ENCODE measurements around the gene SPACA7. TPM values are rescaled to one million over a fixed set of nuclear protein-coding genes. Genes with fewer than 3 reads are reported as not detected.

The SPACA7 gene
- total and polyA plus RNA-seq, 4 donors, result not detected

- Histone ChIP-seq H3K27me3 (ENCODE audit: control insufficient read depth in 3 of 3, insufficient read depth in 3 of 3, low read length in 2 of 3) (peaks cover 0 to 40% (median 35%) of the 10 kb centered on the region in 3 donors), H3K27ac (ENCODE audit: low read depth in 1 of 2, low read length in 1 of 2) (no peak overlapping the region), H3K4me1 (ENCODE audit: control insufficient read depth in 5 of 5, insufficient read depth in 5 of 5, low read length in 5 of 5) (peaks cover 0 to 8% (median 0%) of the 10 kb centered on the region in 5 donors), H3K9ac (ENCODE audit: insufficient read depth in 1 of 2, low read length in 2 of 2) (no peak overlapping the region), H3K36me3 (ENCODE audit: control insufficient read depth in 4 of 4, insufficient read depth in 4 of 4, low read length in 4 of 4) (no peaks in the 10 kb centered on the region), H3K9me3 (ENCODE audit: control insufficient read depth in 4 of 4, insufficient read depth in 3 of 4, low read length in 3 of 4) (peaks cover 0 to 14% (median 0%) of the 10 kb centered on the region in 4 donors), H3K4me3 (no peak overlapping the region)
- no peak for DNase-seq
- 60 to 86% methylated on average over 9 of the region's 9 CpGs for WGBS, 2 donors
- no peak for ATAC-seq (ENCODE audit: insufficient read depth, low FRiP score)
- TF ChIP-seq CTCF (IDR thresholded peaks at IDR 0.05; ENCODE audit: control extremely low read depth, extremely low read depth), result no peak
These were observed 41.0 kb upstream of the SPACA7 start for GRCh38 chr13:112335135-112335534.

GRCh38 chr13:112341446-112341845 is 34.7 kb upstream of the SPACA7 start:
- no peak for TF ChIP-seq CTCF (IDR thresholded peaks at IDR 0.05; ENCODE audit: control extremely low read depth, extremely low read depth)
- Histone ChIP-seq H3K4me1 (ENCODE audit: control insufficient read depth in 5 of 5, insufficient read depth in 5 of 5, low read length in 5 of 5) (peaks cover 0 to 3% (median 0%) of the 10 kb centered on the region in 5 donors), H3K9ac (ENCODE audit: insufficient read depth in 1 of 2, low read length in 2 of 2) (no peak overlapping the region), H3K4me3 (no peak overlapping the region), H3K36me3 (ENCODE audit: control insufficient read depth in 4 of 4, insufficient read depth in 4 of 4, low read length in 4 of 4) (no peaks in the 10 kb centered on the region), H3K9me3 (ENCODE audit: control insufficient read depth in 4 of 4, insufficient read depth in 3 of 4, low read length in 3 of 4) (peaks cover 0 to 10% (median 0%) of the 10 kb centered on the region in 4 donors), H3K27ac (ENCODE audit: low read depth in 1 of 2, low read length in 1 of 2) (no peak overlapping the region), H3K27me3 (ENCODE audit: control insufficient read depth in 3 of 3, insufficient read depth in 3 of 3, low read length in 2 of 3) (peaks cover 0 to 38% (median 32%) of the 10 kb centered on the region in 3 donors)
- WGBS, 2 donors, result 63 to 85% methylated on average over 3 of the region's 3 CpGs
- DNase-seq, result no peak
- no peak for ATAC-seq (ENCODE audit: insufficient read depth, low FRiP score)

- no peak for TF ChIP-seq CTCF (IDR thresholded peaks at IDR 0.05; ENCODE audit: control extremely low read depth, extremely low read depth)
- peaks cover 0 to 45% (median 38%) of the 10 kb centered on the region in 3 donors for H3K27me3 ChIP-seq (ENCODE audit: control insufficient read depth in 3 of 3, insufficient read depth in 3 of 3, low read length in 2 of 3)
These were observed 34.0 kb upstream of the SPACA7 start for GRCh38 chr13:112341976-112342735.

More at GRCh38 chr13:112341976-112342735, 34.0 kb upstream of the SPACA7 start:
- Histone ChIP-seq H3K4me3 (no peak overlapping the region), H3K36me3 (ENCODE audit: control insufficient read depth in 4 of 4, insufficient read depth in 4 of 4, low read length in 4 of 4) (no peaks in the 10 kb centered on the region), H3K27ac (ENCODE audit: low read depth in 1 of 2, low read length in 1 of 2) (no peak overlapping the region), H3K9me3 (ENCODE audit: control insufficient read depth in 4 of 4, insufficient read depth in 3 of 4, low read length in 3 of 4) (peaks cover 0 to 9% (median 0%) of the 10 kb centered on the region in 4 donors), H3K9ac (ENCODE audit: insufficient read depth in 1 of 2, low read length in 2 of 2) (no peak overlapping the region), H3K4me1 (ENCODE audit: control insufficient read depth in 5 of 5, insufficient read depth in 5 of 5, low read length in 5 of 5) (peaks cover 0 to 4% (median 0%) of the 10 kb centered on the region in 5 donors)
- 61 to 82% methylated on average over 29 of the region's 29 CpGs for WGBS, 2 donors
- DNase-seq (no peak), ATAC-seq (ENCODE audit: insufficient read depth, low FRiP score) (no peak)

Data from lung (tissue), 12 donors.